ENCODE data around the gene SQSTM1. TPM values are rescaled to one million over a fixed set of nuclear protein-coding genes. Genes with fewer than 3 reads are reported as not detected.

Gene SQSTM1
- total and polyA plus RNA-seq, 2 experiments from 2014 or later, result 211 to 265 TPM

GRCh38 chr5:179837076-179838011, 16.6 kb downstream of the SQSTM1 start:
- Histone ChIP-seq H3K9me2 (ENCODE audit: insufficient read depth) (no peaks in the 10 kb centered on the region), H4K20me1 (ENCODE audit: insufficient read depth) (no peaks in the 10 kb centered on the region), H3F3A (ENCODE audit: insufficient read depth) (peaks cover 32% of the 10 kb centered on the region), H3K4me3 (no peak overlapping the region), H3K9me3 (ENCODE audit: low read depth) (no peaks in the 10 kb centered on the region), H3K79me2 (ENCODE audit: insufficient read depth) (0 out of 2 replicates have a peak, but pooled peaks cover 9% of the 10 kb centered on the region), H3K4me2 (ENCODE audit: unreplicated experiment) (no peak overlapping the region), H3K9ac (no peak overlapping the region), H2AFZ (no peak overlapping the region), H3K27ac (0 out of 2 replicates have a peak overlapping the region, but pooled peaks have one; percentile 24), H3K4me1 (ENCODE audit: insufficient read depth) (no peaks in the 10 kb centered on the region), H3K36me3 (ENCODE audit: low read depth) (peaks cover 42% of the 10 kb centered on the region), H3K27me3 (replicated peaks; ENCODE audit: insufficient read depth) (no peaks in the 10 kb centered on the region)
- WGBS, 2 experiments (ENCODE audit: low coverage in 1 of 2, low lambda C conversion rate in 2 of 2, missing lambda C conversion rate in 2 of 2), result 85% methylated on average over 15 of the region's 15 CpGs
- TF ChIP-seq EZH2 (IDR thresholded peaks at IDR 0.05; ENCODE audit: insufficient read depth, poor library complexity, severe bottlenecking) (no peak), EZH2phosphoT487 (IDR thresholded peaks at IDR 0.05; ENCODE audit: insufficient read depth, low read depth) (no peak)
- no peak for DNase-seq
- in situ Hi-C loops (cut with MboI), result no loop called here

- Histone ChIP-seq H3K9me3 (ENCODE audit: low read depth) (no peaks in the 10 kb centered on the region), H3K27me3 (replicated peaks; ENCODE audit: insufficient read depth) (no peaks in the 10 kb centered on the region), H2AFZ (no peak overlapping the region), H3K9ac (no peak overlapping the region), H3K4me3 (no peak overlapping the region), H3F3A (ENCODE audit: insufficient read depth) (peaks cover 25% of the 10 kb centered on the region), H3K27ac (no peak overlapping the region), H3K9me2 (ENCODE audit: insufficient read depth) (no peaks in the 10 kb centered on the region), H4K20me1 (ENCODE audit: insufficient read depth) (no peaks in the 10 kb centered on the region), H3K79me2 (ENCODE audit: insufficient read depth) (no peaks in the 10 kb centered on the region), H3K4me1 (ENCODE audit: insufficient read depth) (no peaks in the 10 kb centered on the region), H3K4me2 (ENCODE audit: unreplicated experiment) (no peak overlapping the region), H3K36me3 (ENCODE audit: low read depth) (peaks cover 25% of the 10 kb centered on the region)
- in situ Hi-C loops (cut with MboI), result no loop called here
- TF ChIP-seq EZH2 (IDR thresholded peaks at IDR 0.05; ENCODE audit: insufficient read depth, poor library complexity, severe bottlenecking) (no peak), EZH2phosphoT487 (IDR thresholded peaks at IDR 0.05; ENCODE audit: insufficient read depth, low read depth) (no peak)
- 85 to 86% methylated on average over 16 of the region's 16 CpGs for WGBS, 2 experiments (ENCODE audit: low coverage in 1 of 2, low lambda C conversion rate in 2 of 2, missing lambda C conversion rate in 2 of 2)
- no peak for DNase-seq
These were observed 18.9 kb downstream of the SQSTM1 start for GRCh38 chr5:179839328-179840256.

- no peak overlapping the region for H2AFZ ChIP-seq
- WGBS, 2 experiments (ENCODE audit: low coverage in 1 of 2, low lambda C conversion rate in 2 of 2, missing lambda C conversion rate in 2 of 2), result 95% methylated on average over 11 of the region's 11 CpGs
- peaks cover 25% of the 10 kb centered on the region for H3F3A ChIP-seq (ENCODE audit: insufficient read depth)
- no peaks in the 10 kb centered on the region for H3K9me2 ChIP-seq (ENCODE audit: insufficient read depth)
- no peaks in the 10 kb centered on the region for H3K27me3 ChIP-seq (replicated peaks; ENCODE audit: insufficient read depth)
- peaks cover 28% of the 10 kb centered on the region for H3K36me3 ChIP-seq (ENCODE audit: low read depth)
- DNase-seq, result no peak
- no peak overlapping the region for H3K4me3 ChIP-seq
- no peaks in the 10 kb centered on the region for H3K4me1 ChIP-seq (ENCODE audit: insufficient read depth)
- in situ Hi-C loops (cut with MboI), result no loop called here
- no peaks in the 10 kb centered on the region for H3K9me3 ChIP-seq (ENCODE audit: low read depth)
- no peak overlapping the region for H3K9ac ChIP-seq
- no peak overlapping the region for H3K27ac ChIP-seq
- no peak overlapping the region for H3K4me2 ChIP-seq (ENCODE audit: unreplicated experiment)
- no peaks in the 10 kb centered on the region for H4K20me1 ChIP-seq (ENCODE audit: insufficient read depth)
- H3K79me2 ChIP-seq (ENCODE audit: insufficient read depth), result no peaks in the 10 kb centered on the region
- no peak for TF ChIP-seq EZH2 (IDR thresholded peaks at IDR 0.05; ENCODE audit: insufficient read depth, poor library complexity, severe bottlenecking)
- TF ChIP-seq EZH2phosphoT487 (IDR thresholded peaks at IDR 0.05; ENCODE audit: insufficient read depth, low read depth), result no peak
These were observed 19.6 kb downstream of the SQSTM1 start for GRCh38 chr5:179840321-179840720.

- H3K27me3 ChIP-seq (replicated peaks; ENCODE audit: insufficient read depth), result no peaks in the 10 kb centered on the region
- no peaks in the 10 kb centered on the region for H4K20me1 ChIP-seq (ENCODE audit: insufficient read depth)
- H3K27ac ChIP-seq, result no peak overlapping the region
- H3F3A ChIP-seq (ENCODE audit: insufficient read depth), result peaks cover 23% of the 10 kb centered on the region
- H2AFZ ChIP-seq, result no peak overlapping the region
- TF ChIP-seq EZH2phosphoT487 (IDR thresholded peaks at IDR 0.05; ENCODE audit: insufficient read depth, low read depth) (no peak), EZH2 (IDR thresholded peaks at IDR 0.05; ENCODE audit: insufficient read depth, poor library complexity, severe bottlenecking) (no peak)
- DNase-seq, result no peak
- peaks cover 31% of the 10 kb centered on the region for H3K36me3 ChIP-seq (ENCODE audit: low read depth)
- H3K4me1 ChIP-seq (ENCODE audit: insufficient read depth), result no peaks in the 10 kb centered on the region
- 87 to 92% methylated on average over 17 of the region's 17 CpGs for WGBS, 2 experiments (ENCODE audit: low coverage in 1 of 2, low lambda C conversion rate in 2 of 2, missing lambda C conversion rate in 2 of 2)
- no peaks in the 10 kb centered on the region for H3K9me3 ChIP-seq (ENCODE audit: low read depth)
- H3K79me2 ChIP-seq (ENCODE audit: insufficient read depth), result no peaks in the 10 kb centered on the region
- no peak overlapping the region for H3K4me2 ChIP-seq (ENCODE audit: unreplicated experiment)
- no peak overlapping the region for H3K9ac ChIP-seq
- no peaks in the 10 kb centered on the region for H3K9me2 ChIP-seq (ENCODE audit: insufficient read depth)
- no peak overlapping the region for H3K4me3 ChIP-seq
- in situ Hi-C loops (cut with MboI), result no loop called here
These were observed 20.1 kb downstream of the SQSTM1 start for GRCh38 chr5:179840766-179841165.

Measured in GM23248 (cell line).